GM21786 (cell line): ENCODE data around the gene OPALIN.

ENCODE experiments used
- ATAC-seq: cut with Tn5 transposase; IDR thresholded peaks from one replicate; pipeline ENCODE4 v1.9.1; 2021; ENCODE audit not compliant: unreplicated experiment

The OPALIN gene

GRCh38 chr10:96305019-96305418, 53.8 kb downstream of the OPALIN start:
- ATAC-seq = no peak

GRCh38 chr10:96304230-96304629, 54.6 kb downstream of the OPALIN start, which contains the start of gene DNTT:
TSS of gene DNTT (plus strand) at chr10:96304434. CDS start at chr10:96304498, 64 bp downstream.
- no peak for ATAC-seq

- no peak for ATAC-seq
Measured at GRCh38 chr10:96301616-96302015, 57.2 kb downstream of the OPALIN start.

GRCh38 chr10:96299383-96299782, 59.4 kb downstream of the OPALIN start:
- ATAC-seq = no peak

- ATAC-seq = no peak
Measured at GRCh38 chr10:96298362-96298761, 60.4 kb downstream of the OPALIN start.

- ATAC-seq = no peak
Measured at GRCh38 chr10:96297486-96297885, 61.3 kb downstream of the OPALIN start.

- ATAC-seq = no peak
Measured at GRCh38 chr10:96295475-96295874, 63.3 kb downstream of the OPALIN start.
